HG02973 (cell line): Measurements from ENCODE around the gene TOM1L2.

ENCODE experiments used
- ATAC-seq: cut with Tn5 transposase; IDR thresholded peaks from one replicate; pipeline ENCODE4 v1.9.1; 2021; ENCODE audit warnings: moderate library complexity; ENCODE audit not compliant: unreplicated experiment

Gene TOM1L2

DNA sequence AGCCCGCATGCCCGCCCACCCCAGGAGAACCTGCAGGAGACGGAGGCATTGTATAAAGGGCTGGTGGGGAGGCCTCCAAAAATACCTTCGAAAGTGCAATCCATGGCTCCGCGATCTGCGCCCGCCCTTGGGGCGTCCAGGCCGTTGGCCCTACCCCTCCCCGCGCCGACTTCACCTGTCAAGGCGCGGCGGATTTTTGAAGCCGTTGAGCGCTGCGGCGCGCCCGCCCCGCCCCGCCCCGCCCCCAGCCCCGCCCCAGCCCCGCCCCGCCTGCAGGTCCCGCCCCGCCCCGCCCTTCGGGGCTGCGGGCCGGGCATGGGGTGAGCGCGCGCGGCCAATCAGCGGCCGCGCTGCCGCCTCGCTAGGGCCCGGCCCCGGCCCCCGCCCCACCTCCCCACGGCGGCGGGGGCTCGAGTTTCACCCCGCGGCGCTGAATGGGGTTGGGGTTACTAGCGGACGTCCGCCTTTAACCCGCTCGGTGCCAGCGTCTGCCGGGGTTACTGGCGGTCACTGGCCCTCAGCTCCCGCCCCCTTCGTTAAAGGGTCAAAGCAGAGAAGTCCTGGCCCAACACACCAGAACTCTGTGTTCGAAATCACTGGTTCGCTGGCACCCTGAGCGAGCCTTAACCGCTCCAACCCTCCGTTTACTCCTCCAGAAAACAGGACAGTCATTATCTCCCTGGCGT is 148.6 kb downstream of the TOM1L2 start:
- peak; percentile 70 for ATAC-seq

DNA sequence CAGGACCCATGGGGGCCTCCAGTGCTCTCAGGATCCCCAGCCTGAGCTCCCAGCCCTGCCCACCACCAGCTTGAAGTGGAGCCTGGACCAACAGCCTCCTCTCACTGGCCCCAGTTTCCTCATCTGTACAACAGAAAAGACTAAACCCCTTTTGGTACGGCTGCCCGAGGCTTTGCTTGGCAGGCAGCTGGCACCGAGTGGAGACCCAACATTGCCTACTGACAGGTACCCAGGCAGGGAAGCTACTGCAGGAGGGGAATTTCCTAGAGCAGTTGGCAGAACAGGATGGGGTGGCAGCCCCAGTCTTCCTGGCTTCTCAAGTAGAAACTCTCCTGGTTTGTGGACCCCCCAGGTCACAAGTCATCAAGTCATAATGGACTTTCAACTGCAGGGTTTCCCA is 149.6 kb downstream of the TOM1L2 start:
- no peak for ATAC-seq

DNA sequence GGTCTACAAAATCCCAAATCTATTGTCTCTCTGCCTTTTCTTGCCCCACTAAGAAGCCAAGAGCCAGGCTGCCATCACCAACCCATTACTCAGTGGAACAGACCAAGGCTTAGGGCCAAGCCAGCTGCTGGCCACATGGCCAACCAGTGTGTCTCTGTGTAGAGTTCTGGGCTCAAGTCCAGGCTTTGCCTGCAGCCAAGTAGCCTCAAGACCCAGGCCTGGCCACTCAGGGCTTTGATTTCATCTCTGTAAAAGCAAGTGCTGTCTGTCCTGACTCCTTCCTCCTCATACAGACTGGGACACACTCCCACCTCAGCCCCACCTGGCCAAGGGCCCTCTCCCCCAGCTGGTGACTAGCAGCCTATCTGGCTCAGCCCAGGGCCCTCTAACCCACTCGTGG is 150.0 kb downstream of the TOM1L2 start:
- no peak for ATAC-seq

DNA sequence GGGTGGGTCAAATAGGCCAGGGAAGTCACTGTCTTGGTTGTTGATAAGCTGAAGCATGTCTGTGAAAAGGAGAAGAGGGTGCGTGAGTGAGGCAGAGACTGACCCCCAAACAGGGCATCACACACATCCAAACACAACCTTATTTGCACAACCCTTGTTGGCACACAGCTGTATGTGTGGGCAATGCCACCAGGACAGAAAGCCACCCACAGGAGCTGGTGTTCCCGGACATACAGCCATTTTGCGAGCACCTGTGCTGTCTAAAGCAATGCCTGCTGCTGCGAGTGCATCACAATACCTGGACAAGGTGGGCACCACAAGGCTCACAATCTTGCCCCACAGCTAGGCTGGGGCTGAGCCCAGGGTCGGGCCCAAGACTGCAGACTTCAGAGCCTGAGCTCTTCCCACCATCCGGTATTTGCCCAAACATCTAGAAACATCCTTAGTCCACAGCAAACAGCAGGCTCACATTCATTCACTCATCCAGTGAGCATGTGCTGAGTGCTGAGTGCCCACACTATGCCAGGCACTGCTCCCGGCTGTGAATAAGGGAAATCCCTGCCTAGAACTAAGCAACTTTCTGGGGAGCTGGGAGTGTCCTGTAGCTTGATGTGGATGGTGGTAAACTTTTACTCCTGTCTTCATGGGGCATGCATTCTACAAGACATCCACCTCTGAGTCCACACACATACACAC is 151.6 kb downstream of the TOM1L2 start:
- ATAC-seq = no peak

- ATAC-seq = no peak
Measured at GRCh38 chr17:17820046-17820445, 152.2 kb downstream of the TOM1L2 start.

DNA sequence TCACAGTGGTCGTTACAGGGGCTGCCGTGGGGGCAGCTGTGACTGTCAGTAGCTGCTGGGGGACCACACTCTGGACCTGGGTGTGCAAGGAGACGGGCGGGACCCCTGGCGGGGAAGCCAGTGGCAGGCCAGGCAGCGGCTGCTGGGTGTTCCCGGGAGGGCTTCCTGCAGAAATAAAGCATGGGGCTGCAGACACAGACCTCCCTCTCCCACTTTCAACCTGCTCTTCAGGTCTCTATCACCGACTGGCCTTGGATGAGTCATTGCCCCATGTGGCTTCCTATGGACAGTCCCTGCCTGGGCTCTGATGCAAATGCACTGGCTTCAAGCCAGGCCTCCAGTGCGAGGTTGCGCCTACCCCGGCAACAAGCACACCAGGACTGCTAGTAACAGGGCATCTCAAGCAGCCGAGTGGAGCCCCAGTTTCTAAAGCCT is 152.6 kb downstream of the TOM1L2 start:
- ATAC-seq = peak; percentile 38

DNA sequence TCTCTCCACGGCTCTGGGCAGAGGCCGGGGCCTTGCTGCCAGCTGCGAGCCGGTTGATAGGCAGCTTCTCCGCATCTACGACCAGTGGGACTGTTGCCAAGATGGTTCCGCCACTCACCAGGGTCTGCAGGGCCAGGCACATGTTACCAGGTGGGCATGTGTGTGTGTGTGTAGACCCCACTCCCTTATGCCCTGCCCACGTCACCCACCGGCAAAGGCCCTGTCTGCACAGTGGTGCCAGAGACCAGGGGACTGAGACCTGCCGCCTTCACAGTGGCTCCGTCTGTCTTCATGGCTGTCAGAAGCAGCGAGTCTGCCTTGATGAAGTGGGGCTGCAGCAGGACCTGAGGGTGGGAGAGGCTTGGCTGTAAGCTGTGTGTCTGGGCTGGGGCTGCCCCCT is 153.1 kb downstream of the TOM1L2 start:
- ATAC-seq = no peak

DNA sequence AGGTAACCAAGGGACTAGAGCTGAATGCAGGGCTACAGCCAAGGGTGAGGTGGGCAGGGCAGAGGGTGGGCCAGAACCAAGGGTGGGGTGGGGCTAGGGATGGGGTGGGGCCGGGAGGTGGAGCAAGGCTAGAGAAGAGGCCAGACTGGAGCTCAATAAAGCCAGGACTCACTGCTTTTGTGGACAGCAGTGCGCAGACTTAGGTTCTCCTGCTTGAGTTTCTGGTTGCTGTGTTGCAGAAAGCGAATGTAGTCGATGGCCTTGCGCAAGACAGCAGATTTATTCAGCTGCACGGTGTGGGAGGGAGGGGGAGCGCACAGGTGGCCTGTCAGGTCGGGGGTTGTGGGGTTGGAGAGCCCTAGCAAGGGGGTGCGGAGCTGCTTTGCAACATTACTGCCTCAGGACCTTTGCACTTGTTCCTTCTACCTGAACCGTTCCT is 154.1 kb downstream of the TOM1L2 start:
- ATAC-seq = no peak

GRCh38 chr17:17817552-17817947 is 154.7 kb downstream of the TOM1L2 start:
- ATAC-seq = no peak

- ATAC-seq = no peak
Measured at GRCh38 chr17:17816831-17817551, 155.2 kb downstream of the TOM1L2 start.

GRCh38 chr17:17816240-17816814 is 155.9 kb downstream of the TOM1L2 start:
- ATAC-seq = no peak

GRCh38 chr17:17815436-17816200 is 156.6 kb downstream of the TOM1L2 start:
- ATAC-seq = no peak

DNA sequence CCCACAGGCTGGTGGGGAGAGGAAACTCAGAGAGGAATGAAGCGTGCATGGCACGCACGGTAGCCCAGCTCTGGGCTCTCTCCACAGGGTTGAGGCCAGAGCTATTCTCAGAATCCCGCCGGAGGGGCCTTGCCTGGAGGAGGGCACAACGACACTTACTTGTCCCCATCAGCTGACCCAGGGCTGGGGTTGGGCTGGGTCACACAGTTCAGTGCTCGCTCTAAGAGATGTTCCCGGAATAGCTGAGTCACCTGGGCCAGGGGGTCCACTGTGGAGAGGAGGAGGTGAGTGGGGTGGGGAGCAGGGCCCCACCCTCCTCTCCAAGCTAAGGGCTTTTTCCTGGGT is 157.2 kb downstream of the TOM1L2 start:
- no peak for ATAC-seq

GRCh38 chr17:17814162-17815061 is 157.8 kb downstream of the TOM1L2 start:
- no peak for ATAC-seq

DNA sequence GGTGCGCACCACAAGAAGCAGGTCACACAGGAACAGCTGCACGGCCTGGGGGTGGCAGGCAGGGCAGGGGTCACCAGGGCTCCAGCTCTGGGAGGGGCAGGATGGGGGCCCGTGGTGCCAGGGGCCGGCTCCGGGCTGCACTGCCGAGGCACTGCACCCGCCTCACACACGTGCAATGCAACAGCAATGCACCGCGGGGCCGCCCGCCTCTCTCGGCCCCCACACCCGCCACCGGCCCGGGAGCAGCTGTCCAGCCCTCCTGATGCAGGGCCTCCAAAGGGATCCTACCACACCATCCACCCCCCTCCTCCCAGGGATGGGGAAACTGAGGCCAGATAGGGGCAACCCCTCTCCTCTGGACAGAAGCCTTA is 158.5 kb downstream of the TOM1L2 start:
- no peak for ATAC-seq

DNA sequence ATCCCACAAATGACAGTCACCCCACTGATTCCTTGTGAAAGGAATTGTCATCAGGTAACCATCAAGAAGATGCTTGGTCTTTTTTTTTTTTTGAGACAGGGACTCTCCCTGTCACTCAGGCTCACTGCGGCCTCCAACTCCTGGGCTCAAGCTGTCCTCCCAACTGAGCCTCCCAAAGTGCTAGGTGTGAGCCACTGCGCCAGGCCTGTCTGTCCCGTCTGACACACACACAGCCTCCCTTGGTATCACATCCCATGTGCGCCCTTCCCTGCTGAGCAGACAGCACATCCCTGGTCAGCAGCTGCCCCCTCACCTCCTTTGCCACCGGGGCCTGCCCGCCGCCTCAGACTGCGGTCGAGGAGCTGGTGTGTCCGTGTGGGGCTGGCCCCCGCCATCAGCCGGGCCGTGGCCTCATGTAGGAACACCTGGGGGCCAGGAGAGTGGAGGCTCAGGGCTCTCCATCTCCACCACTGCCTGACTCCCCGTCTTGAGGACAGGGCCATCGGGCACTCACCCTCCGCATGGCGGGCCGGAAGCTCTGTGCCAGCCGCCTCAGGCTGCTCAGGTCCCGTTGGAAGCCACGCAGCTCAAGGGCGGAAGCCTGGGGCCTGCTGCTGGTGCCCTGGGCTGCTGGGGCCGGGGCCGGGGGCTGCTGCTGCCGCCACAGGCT is 159.0 kb downstream of the TOM1L2 start:
- no peak for ATAC-seq

DNA sequence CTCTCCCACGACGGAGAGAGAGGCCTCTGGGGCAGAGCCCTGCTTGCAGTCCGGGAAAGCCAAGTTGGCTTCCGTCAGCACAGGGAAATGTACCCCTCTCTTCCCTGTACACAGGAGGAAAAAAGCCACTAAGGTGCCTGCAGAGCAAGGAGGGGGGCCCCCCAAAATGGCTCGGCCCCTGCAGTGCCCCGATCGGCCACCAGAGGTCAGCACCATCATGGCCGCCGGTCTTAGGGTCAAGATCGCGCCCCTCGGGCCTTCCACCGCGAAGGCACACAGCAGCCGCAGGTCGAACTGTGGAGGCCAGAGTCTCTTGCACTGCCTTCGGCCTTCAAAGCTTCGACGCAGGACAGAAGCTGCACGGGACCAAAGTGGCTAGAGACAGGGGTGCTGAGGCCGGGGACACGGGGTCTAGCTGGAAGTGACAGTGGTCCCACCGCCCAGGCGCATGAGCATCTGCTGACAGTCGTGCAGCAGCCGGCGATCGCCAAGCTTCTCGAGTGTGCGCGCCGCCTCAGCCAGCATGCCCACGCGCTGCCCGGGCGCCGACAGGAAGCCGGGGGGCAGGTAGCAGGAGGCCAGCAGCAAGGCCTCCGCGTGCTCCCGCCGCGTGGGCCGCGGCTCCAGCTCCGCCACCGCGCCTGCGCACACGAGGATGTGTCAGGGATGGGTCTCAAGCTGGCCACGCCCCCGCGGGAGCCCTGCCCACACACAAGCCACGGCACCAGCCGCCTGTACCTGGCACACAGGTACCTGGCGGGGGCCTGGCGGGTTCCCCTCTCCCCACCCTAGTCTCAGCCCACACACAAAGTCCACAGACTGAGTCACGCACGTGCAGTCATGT is 159.8 kb downstream of the TOM1L2 start:
- no peak for ATAC-seq

DNA sequence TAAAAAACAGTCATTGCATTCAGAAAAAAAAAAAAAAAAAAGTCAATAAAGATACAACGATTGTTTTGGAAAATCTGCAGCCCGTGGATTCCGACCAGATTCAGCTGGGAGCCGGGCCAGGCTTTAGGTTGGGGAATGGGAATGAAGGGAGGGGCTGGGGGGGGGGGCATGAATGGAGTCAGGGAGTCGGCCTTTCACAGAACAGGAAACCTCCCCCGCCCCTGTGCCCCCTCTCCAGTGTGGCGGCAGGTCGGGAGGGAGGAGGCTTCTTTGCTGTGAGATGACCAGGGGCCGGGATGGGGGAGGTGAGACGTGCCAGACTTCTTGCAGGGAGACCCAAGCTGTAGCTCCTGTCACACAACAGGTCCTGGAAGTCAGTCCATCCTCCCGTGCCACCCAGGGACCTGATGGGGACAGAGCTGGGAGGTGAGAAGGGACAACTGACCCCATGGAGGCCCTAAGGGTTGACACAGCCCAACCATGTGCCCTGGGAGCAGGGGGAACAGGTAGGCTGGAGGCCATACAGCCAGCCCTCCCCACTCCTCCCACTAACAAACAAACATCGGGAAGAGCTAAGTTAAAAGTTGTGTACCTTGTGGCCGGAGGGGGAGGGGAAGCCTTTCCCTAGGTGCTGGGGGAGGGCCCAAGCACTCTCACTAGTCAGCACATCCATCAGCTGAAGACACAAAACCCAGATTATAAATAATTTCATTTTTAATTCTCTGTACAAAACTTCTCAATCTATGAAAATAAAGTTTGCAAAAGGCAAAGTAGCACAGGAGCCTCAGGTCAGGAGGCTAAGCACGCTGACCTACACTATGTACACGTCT is 160.6 kb downstream of the TOM1L2 start:
- ATAC-seq = no peak
